GM19452 (cell line): Measurements from ENCODE around the gene CDH5.

Experiments
- ATAC-seq: cut with Tn5 transposase; IDR thresholded peaks from one replicate; pipeline ENCODE4 v1.9.1; 2021; ENCODE audit not compliant: unreplicated experiment

Gene CDH5

GRCh38 chr16:66390346-66391108, 24.0 kb downstream of the CDH5 start:
- no peak for ATAC-seq

GRCh38 chr16:66391726-66392670, 25.5 kb downstream of the CDH5 start:
- ATAC-seq: no peak

GRCh38 chr16:66395806-66396555, 29.5 kb downstream of the CDH5 start:
- ATAC-seq: no peak

GRCh38 chr16:66397736-66398433, 31.4 kb downstream of the CDH5 start:
- no peak for ATAC-seq

- no peak for ATAC-seq
Measured at GRCh38 chr16:66399031-66399430, 32.5 kb downstream of the CDH5 start.

GRCh38 chr16:66399930-66400329, 33.4 kb downstream of the CDH5 start:
- ATAC-seq: no peak

GRCh38 chr16:66400503-66401380, 34.3 kb downstream of the CDH5 start:
- no peak for ATAC-seq

- ATAC-seq: no peak
Measured at GRCh38 chr16:66401610-66402009, 35.1 kb downstream of the CDH5 start.

GRCh38 chr16:66402166-66402565, 35.7 kb downstream of the CDH5 start:
- no peak for ATAC-seq

GRCh38 chr16:66402591-66403230, 36.2 kb downstream of the CDH5 start:
- ATAC-seq: no peak

GRCh38 chr16:66403531-66404145, 37.1 kb downstream of the CDH5 start:
- ATAC-seq: no peak

GRCh38 chr16:66405057-66405783, 38.7 kb downstream of the CDH5 start:
- no peak for ATAC-seq

- ATAC-seq: peak; percentile 71
Measured at GRCh38 chr16:66406534-66407221, 40.2 kb downstream of the CDH5 start.

- no peak for ATAC-seq
Measured at GRCh38 chr16:66408163-66409048, 41.9 kb downstream of the CDH5 start.

- no peak for ATAC-seq
Measured at GRCh38 chr16:66409156-66409555, 42.7 kb downstream of the CDH5 start.

GRCh38 chr16:66412182-66412581, 45.7 kb downstream of the CDH5 start:
- ATAC-seq: no peak

- ATAC-seq: no peak
Measured at GRCh38 chr16:66414891-66415290, 48.4 kb downstream of the CDH5 start.
